Right lobe of liver (tissue), 6 donors: ENCODE results near the gene NMRK2. TPM values are rescaled to one million over a fixed set of nuclear protein-coding genes. Genes with fewer than 3 reads are reported as not detected.
"Not testable (repeated sequence)": the region's sequence is repeated elsewhere in the genome, so short reads cannot be mapped to it uniquely, and the experiment has no call there.

Experiments used
- ATAC-seq, 4 donors: fragments of 200-7000 bp; cut with Tn5 transposase; one replicate each; pipeline ENCODE4 v1.9.1; 2020; ENCODE audit warnings: mild to moderate bottlenecking in 4 of 4, moderate library complexity in 4 of 4
- DNase-seq, 3 donors: peaks; one replicate each; pipeline ENCODE4 v3.0.0-alpha.2; 2020
- H3K27ac ChIP-seq, 3 donors: fragments of 200-600 bp; one replicate each; pipeline ENCODE4 v1.8.0; 2022
- H3K27me3 ChIP-seq, 2 donors: fragments of 200-600 bp; one replicate each; pipeline ENCODE4 v1.8.0; 2022
- H3K36me3 ChIP-seq, 4 donors: fragments of 200-600 bp; sonication (generic) in 1 of 4; one replicate each; pipeline versions ENCODE4 v1.5.1 to v1.8.0; 2017 to 2022; ENCODE audit warnings: control low read depth in 1 of 4
- H3K4me1 ChIP-seq, 4 donors: fragments of 200-600 bp; sonication (generic) in 1 of 4; one replicate each; pipeline versions ENCODE4 v1.5.1 to v1.8.0; 2017 to 2022; ENCODE audit warnings: control low read depth in 1 of 4
- H3K4me3 ChIP-seq, 3 donors: fragments of 200-600 bp; one replicate each; pipeline ENCODE4 v1.8.0; 2022
- H3K9me3 ChIP-seq, 4 donors: fragments of 200-600 bp; sonication (generic) in 1 of 4; one replicate each; pipeline versions ENCODE4 v1.5.1 to v1.8.0; 2017 to 2022; ENCODE audit warnings: control low read depth in 1 of 4
- CTCF ChIP-seq, 4 donors: fragments of 200-600 bp in 3 of 4; fragments of 450-650 bp in 1 of 4; IDR thresholded peaks; one replicate each; pipeline versions ENCODE4 v1.5.1 to v1.8.0; 2016 to 2022; ENCODE audit warnings: antibody characterized with exemption in 4 of 4, mild to moderate bottlenecking in 2 of 4
- POLR2A ChIP-seq: fragments of 450-650 bp; IDR thresholded peaks from one replicate; pipeline ENCODE4 v1.6.1; 2017; ENCODE audit warnings: antibody characterized with exemption, mild to moderate bottlenecking
- WGBS: methylation state at CpG from one replicate; pipeline ENCODE4 v1.1.6; 2018; ENCODE audit warnings: low coverage, low lambda C conversion rate; ENCODE audit not compliant: insufficient coverage; ENCODE audit errors: missing lambda C conversion rate; 5-methylcytosine and 5-hydroxymethylcytosine counted together
- intact Hi-C, 2 donors: fragments of 100-400 bp; cut with DNase I; formaldehyde crosslinking; loops; one replicate each; pipeline versions ENCODE4 v1.11.2 to v1.14.1; 2022
- total RNA-seq, 6 experiments: library from RNA; depleted of rRNA in 2 of 6; stranded (reverse); fragments of >200 nt in 2 of 6; fragmentation: NEBNext Ultra II Directional in 3 of 6; extraction: Animal tissue kit (Norgen Biotek cat#: 25700) in 3 of 6; gene quantifications; one replicate each; pipeline versions ENCODE4 v1.1.0 to v1.2.4, GENCODE V29; 2016 to 2023
- donor health status: DM: no; HTN: yes; CAD: no.
- donor health status: DM: no; HTN: no; CAD: no.
- donor health status: DM: no; HTN: no; CAD: no.
- donor health status: DM: no; HTN: yes; CAD: no.
- donor health status: DM: no; HTN: yes; CAD: no.

NMRK2 gene
- total RNA-seq, 6 experiments from 2014 or later: 0.17 TPM; not detected in 5

- Histone ChIP-seq H3K4me1 (no peaks in the 10 kb centered on the region), H3K4me3 (no peak overlapping the region), H3K27ac (no peak overlapping the region), H3K27me3 (no peaks in the 10 kb centered on the region), H3K36me3 (no peaks in the 10 kb centered on the region), H3K9me3 (no peaks in the 10 kb centered on the region)
- 62% methylated on average over 10 of the region's 11 CpGs for WGBS
- TF ChIP-seq CTCF (IDR thresholded peaks at IDR 0.05): no peak
- no peak for TF ChIP-seq POLR2A
- ATAC-seq: no peak
- DNase-seq: no peak
- intact Hi-C loops: no loop called here
Measured at GRCh38 chr19:3944018-3944721, 11.3 kb downstream of the NMRK2 start.

- ATAC-seq: peak in 1 of 4 donors; percentile 46
- 26% methylated on average over 2 of the region's 2 CpGs for WGBS
- intact Hi-C loops: no loop called here
- Histone ChIP-seq H3K27ac (no peak overlapping the region), H3K4me3 (no peak overlapping the region), H3K27me3 (no peaks in the 10 kb centered on the region), H3K9me3 (no peaks in the 10 kb centered on the region), H3K36me3 (no peaks in the 10 kb centered on the region), H3K4me1 (no peaks in the 10 kb centered on the region)
- no peak for TF ChIP-seq CTCF (IDR thresholded peaks at IDR 0.05)
- no peak for TF ChIP-seq POLR2A
- no peak for DNase-seq
Measured at GRCh38 chr19:3945838-3946237, 13.0 kb downstream of the NMRK2 start.

- intact Hi-C loops: not testable (repeated sequence)
Measured at GRCh38 chr19:3947316-3947933, 14.6 kb downstream of the NMRK2 start.

GRCh38 chr19:3949294-3949693 is 16.4 kb downstream of the NMRK2 start:
- intact Hi-C loops: no loop called here
- no peak overlapping the region for H3K27ac ChIP-seq
- WGBS: no CpG with 5 or more reads among the region's 11 CpGs
- no peaks in the 10 kb centered on the region for H3K4me1 ChIP-seq
- H3K36me3 ChIP-seq: no peaks in the 10 kb centered on the region
- ATAC-seq (no peak), DNase-seq (no peak)
- H3K27me3 ChIP-seq: no peaks in the 10 kb centered on the region
- TF ChIP-seq CTCF (IDR thresholded peaks at IDR 0.05) (no peak), POLR2A (no peak)
- no peaks in the 10 kb centered on the region for H3K9me3 ChIP-seq
- no peak overlapping the region for H3K4me3 ChIP-seq

More at GRCh38 chr19:3947316-3947933, 14.6 kb downstream of the NMRK2 start:
- 75% methylated on average over 14 of the region's 15 CpGs for WGBS
- not testable (repeated sequence) for H3K4me1 ChIP-seq, H3K36me3 ChIP-seq, ATAC-seq, H3K27me3 ChIP-seq, DNase-seq, H3K27ac ChIP-seq, H3K9me3 ChIP-seq, H3K4me3 ChIP-seq

GRCh38 chr19:3949997-3950859 is 17.4 kb downstream of the NMRK2 start:
- H3K36me3 ChIP-seq: no peaks in the 10 kb centered on the region
- no peaks in the 10 kb centered on the region for H3K4me1 ChIP-seq
- H3K9me3 ChIP-seq: no peaks in the 10 kb centered on the region
- ATAC-seq (no peak), DNase-seq (no peak)
- no peak overlapping the region for H3K27ac ChIP-seq
- WGBS: 43% methylated on average over 6 of the region's 20 CpGs
- intact Hi-C loops: no loop called here
- no peaks in the 10 kb centered on the region for H3K27me3 ChIP-seq
- no peak overlapping the region for H3K4me3 ChIP-seq
- TF ChIP-seq POLR2A (no peak), CTCF (IDR thresholded peaks at IDR 0.05) (no peak)
